GM21723 (cell line): Measurements from ENCODE around the gene ZDHHC18.
"Not testable (repeated sequence)": the region's sequence is repeated elsewhere in the genome, so short reads cannot be mapped to it uniquely, and the experiment has no call there.

ENCODE experiments used
- ATAC-seq: cut with Tn5 transposase; IDR thresholded peaks from one replicate; pipeline ENCODE4 v1.9.1; 2021; ENCODE audit warnings: mild to moderate bottlenecking, moderate library complexity; ENCODE audit not compliant: unreplicated experiment

ZDHHC18 gene

DNA sequence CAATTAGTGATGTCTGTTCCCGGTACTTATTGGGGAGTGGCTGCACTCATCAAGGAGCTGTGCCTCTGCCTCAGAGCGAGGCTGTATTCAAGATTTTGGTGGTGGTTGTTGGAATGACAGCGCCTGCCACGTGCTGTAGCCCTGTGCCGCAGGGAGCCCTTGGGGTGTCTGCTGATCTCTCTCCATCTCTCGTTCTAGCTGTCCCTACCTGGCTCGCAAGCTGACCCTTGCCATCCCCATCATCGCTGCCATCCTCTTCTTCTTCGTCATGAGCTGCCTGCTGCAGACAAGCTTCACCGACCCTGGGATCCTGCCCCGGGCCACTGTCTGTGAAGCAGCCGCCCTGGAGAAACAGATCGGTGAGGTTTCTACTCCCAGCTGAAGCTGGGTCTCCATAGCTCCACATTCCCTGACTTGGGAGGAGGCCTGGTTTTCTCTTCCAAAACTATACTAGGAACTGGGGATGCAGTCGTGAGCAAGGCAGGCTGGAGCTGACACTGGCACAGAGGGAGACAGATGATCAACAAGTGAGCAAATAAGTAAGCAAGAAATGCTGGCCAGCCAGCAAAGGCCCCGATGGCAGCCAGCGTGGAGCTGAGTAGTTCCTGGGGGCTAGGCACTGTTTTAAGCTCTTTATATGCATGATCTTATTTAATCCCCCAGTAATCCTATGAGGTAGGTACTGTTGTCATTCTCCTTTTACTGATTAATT, 5.9 kb downstream of the ZDHHC18 start:
- no peak for ATAC-seq

DNA sequence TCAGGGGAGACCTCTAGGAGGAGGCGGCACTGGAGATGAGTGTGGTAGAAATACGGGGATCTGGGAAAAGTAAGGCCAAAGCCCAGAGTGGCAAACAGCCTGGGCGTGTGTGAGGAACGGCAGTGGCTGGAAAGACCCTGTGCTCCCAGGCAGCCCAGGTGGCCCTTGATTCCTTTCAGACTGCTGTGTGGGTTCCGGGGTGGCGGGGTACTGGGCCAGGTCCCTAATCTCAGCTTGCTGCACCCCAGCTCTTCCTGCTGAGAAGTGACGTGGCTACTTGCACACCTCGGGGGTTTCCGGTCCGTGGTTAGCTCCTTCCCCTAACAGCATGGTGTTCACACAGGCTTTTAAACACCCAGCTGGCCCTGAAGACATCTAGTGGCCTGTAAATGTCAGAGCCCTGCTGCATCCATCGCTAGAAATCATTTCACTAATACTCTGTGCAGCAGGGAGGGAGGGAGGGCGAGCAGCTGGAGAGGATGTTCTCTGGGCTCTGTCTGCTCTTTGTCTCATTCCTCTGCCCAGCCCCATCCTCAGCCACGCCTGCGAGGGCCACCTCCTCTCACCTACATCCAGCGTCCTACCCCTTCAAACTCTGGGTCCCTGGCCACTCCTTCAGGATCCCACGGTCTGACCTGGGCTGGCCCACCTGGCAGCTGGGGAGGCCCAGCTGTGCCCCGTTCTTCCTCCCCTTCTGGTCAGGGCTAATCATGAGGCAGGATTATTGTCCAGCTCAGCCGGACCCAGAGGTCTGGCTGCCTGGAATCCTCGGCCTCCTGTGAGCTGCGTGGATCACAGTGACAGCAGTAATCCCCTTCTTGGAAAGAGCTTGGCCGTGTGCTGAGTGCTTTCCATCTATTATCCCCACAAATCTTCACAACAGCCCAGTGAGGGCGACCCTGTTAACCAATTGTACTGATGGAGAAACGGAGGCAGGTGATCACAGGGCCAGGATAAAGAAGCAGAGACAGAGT, 7.2 kb downstream of the ZDHHC18 start:
- ATAC-seq: peak; percentile 84

- ATAC-seq: not testable (repeated sequence)
Observed at GRCh38 chr1:26837665-26838064, 11.2 kb downstream of the ZDHHC18 start.

GRCh38 chr1:26838474-26839338, 12.2 kb downstream of the ZDHHC18 start:
- ATAC-seq: peak; percentile 88

- ATAC-seq: no peak
Observed at GRCh38 chr1:26839339-26839722, 12.8 kb downstream of the ZDHHC18 start.

GRCh38 chr1:26839779-26840178, 13.3 kb downstream of the ZDHHC18 start:
- ATAC-seq: no peak

GRCh38 chr1:26844424-26845196, 18.1 kb downstream of the ZDHHC18 start:
- no peak for ATAC-seq

DNA sequence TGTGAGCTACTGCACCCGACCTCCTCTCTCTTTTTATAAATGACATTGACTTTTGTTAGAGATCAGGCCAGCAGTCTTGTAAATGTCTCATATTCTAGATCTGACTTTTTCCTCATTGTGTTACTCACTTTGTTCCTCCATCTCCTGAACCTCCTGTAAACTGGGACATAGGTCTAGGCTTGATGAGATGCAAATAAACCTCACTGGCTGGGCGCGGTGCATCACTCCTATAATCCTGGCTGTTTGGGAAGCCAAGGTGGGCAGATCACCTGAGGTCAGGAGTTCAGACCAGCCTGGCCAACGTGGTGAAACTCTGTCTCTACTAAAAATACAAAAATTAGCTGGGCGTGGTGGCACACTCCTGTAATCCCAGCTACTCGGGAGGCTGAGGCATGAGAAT, 21.3 kb downstream of the ZDHHC18 start:
- ATAC-seq: not testable (repeated sequence)

- no peak for ATAC-seq
Observed at GRCh38 chr1:26848499-26848898, 22.0 kb downstream of the ZDHHC18 start.

DNA sequence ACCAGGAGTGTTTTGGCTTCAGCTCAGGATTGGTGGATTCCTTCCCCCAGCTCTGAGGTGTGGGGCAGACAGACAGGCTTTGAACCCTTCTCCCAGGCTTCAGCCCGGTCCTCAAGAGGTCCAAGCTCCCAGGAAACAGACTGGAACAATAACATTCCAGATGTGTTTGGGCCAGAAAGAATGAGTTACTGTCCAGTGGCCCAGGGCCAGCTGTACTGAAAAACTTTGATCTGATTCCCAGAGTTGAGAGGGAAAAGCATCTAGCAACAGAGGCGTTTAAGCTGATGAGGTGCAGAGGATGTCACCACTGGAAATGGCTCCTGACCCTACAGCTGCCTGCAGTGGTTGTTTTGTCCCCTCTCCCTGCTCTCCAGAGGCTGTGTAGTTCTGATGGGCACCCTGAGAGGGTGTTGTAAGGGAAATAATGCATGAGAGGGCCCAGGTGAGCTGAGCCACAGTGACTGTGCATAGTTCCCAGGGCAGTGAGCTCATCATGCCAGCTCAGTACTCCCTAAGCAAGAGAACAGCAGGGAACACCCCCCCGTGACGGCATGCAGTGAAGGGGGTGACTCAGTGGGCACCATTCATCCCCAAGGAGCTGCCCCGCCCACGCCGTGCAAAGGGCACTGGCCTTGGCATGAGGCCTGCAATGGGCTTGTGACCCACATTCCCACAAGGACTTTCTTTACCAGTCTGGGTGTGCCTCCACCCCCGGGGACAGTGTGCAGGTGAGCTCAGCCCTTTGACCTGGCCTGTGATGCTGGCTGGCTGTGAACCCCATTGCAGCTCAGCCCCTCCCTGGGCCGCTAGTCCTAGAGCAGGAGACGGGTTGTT, 22.7 kb downstream of the ZDHHC18 start:
- no peak for ATAC-seq

GRCh38 chr1:26851106-26851684, 24.7 kb downstream of the ZDHHC18 start:
- ATAC-seq: no peak

DNA sequence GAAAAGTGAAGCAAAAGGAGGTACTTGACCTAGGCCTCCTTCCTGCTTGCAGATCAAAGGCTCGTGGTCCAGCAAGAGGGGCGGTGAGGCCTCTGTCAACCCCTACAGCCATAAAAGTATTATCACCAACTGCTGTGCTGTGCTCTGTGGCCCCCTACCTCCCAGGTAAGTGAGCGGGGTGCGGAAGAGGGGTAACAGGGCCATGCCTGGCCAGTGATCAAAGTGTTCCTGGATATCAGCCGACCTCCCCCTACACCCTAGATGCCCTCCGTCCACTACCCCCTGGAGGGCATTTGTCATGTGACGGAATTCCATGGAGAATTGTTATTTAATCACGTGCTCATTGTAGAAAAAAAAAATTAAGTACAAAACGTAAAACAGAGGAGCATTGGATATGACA, 26.2 kb downstream of the ZDHHC18 start:
- ATAC-seq: no peak

- no peak for ATAC-seq
Observed at GRCh38 chr1:26853156-26853555, 26.7 kb downstream of the ZDHHC18 start.

DNA sequence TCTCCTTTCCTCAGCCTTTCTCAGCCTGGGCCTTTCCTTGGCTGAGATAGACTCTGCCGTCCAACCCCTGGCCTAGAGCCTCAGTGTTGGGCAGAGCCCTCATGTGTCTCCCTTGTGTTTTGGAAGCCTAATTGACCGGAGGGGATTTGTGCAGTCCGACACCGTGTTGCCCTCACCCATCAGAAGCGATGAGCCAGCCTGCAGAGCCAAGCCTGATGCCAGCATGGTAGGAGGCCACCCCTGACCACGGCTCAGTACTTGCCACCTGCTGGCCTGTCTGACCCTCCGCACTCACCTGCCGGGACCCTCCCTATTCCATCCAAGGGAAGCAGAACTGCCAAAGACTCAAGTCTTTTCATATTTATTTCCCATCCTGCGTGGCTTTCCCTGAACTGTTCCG, 27.1 kb downstream of the ZDHHC18 start:
- ATAC-seq: no peak

DNA sequence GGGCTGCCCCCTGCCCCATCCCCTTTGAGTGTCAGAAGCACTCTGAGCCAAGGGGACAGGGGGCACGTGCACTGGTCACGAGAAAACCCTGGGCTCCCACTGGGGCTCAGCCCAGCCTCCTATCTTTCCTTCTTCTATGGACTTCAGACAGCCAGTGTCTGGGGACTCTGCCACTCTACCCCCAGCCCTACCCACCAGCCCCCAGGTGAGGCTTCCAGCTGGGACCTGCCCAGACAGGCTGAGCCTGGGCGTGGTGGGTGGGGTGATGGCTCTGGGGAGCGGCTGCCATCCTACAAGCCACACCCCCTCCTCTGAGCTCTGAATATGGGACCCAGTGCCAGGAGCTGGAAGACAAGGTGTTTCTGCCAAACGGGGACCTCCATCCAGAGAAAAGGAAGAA, 28.4 kb downstream of the ZDHHC18 start:
- no peak for ATAC-seq

- ATAC-seq: no peak
Observed at GRCh38 chr1:26855636-26856035, 29.1 kb downstream of the ZDHHC18 start.

- ATAC-seq: no peak
Observed at GRCh38 chr1:26856181-26856580, 29.7 kb downstream of the ZDHHC18 start.

DNA sequence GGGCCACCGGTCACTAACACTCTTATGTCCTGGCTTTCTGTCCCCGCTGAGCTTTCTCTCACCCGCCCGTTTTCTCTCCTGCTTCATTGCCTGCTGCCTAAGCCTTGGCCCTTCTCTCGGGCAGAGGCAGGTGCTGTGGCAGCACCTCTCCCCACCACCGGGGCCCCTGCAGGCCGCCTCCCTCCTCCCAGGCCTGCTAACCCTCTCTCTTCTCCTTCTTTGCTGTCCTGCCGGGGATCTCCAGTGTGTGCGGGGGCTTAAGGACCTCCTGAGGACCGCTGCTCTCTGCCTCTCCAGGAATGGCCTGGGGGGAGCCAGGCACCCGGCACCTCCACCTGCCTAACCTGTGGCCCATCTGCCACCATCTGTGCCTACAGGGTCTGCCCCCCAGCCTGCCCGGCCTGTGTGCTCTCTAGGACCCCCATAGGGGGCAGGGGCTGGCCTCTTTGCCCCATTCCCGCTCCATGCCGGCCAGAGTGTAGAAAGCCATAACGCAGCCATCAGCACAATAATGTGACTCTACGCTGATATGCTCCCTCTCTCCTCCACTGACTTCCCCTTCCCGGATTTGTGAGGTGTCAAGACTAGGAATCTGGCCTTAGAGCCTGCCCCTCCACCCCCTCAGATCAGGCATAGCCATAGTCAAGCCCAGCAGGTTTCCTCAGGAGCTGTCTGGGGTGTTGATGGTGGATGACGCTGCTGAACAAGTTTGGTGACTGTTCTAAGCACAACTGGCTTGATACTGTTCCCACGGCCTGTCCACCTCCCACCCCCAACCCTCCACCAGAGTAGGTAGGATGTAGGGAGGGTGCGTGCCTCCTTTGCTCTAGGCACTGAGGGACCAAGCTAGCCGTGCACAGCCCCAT, 30.3 kb downstream of the ZDHHC18 start:
- no peak for ATAC-seq
